ENCODE measurements around the gene PVR.
"Not testable (repeated sequence)": the region's sequence is repeated elsewhere in the genome, so short reads cannot be mapped to it uniquely, and the experiment has no call there.

The PVR gene

GRCh38 chr19:44704982-44705381, 61.3 kb downstream of the PVR start:
- DNase-seq: no peak

GRCh38 chr19:44705502-44706010, 61.8 kb downstream of the PVR start:
- no peak for DNase-seq

GRCh38 chr19:44706506-44707236, 63.0 kb downstream of the PVR start:
- DNase-seq: no peak

- no peak for DNase-seq
Observed at GRCh38 chr19:44707794-44708193, 64.1 kb downstream of the PVR start.

- DNase-seq: no peak
Observed at GRCh38 chr19:44708940-44709339, 65.2 kb downstream of the PVR start.

GRCh38 chr19:44709434-44710266, 65.9 kb downstream of the PVR start:
- not testable (repeated sequence) for DNase-seq

GRCh38 chr19:44710483-44710882, 66.8 kb downstream of the PVR start:
- no peak for DNase-seq

- no peak for DNase-seq
Observed at GRCh38 chr19:44712864-44713515, 69.3 kb downstream of the PVR start.
